ENCODE data around the gene MPIG6B.

Gene MPIG6B

GRCh38 chr6:31722173-31722572, 1.0 kb upstream of the MPIG6B start:
- no peak for DNase-seq

DNA sequence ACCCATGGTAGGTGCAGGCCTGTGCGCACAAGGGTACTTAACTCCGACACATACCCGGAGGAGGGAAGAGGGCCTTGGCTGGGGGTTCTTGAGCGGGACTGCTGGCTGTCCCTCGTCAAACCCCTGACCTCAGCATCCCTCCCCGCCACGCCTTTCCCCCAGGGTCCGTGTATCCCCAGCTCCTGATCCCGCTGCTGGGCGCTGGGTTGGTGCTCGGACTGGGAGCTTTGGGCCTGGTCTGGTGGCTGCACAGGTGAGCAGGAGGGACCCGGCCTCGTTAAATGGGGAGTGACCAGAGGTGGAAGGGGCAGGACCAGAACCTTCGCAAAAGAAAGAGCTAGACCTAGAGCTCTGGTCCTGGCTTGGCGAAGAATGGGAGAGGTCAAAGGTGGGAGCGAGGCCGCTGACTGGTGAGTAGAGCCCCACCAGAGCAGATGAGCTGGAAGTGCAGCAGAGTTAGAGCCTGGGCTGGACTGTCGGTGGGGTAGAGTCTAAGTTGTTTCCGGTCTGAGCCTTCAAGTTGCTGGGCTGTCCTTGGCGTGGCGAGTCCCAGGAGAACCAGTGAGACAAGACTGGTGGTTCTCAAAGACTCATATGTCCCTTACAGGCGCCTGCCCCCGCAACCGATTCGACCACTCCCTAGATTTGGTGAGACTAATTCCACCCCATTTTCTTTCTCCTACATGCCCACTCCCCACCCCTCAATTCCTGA, 963 bp downstream of the MPIG6B start:
- no peak for DNase-seq

DNA sequence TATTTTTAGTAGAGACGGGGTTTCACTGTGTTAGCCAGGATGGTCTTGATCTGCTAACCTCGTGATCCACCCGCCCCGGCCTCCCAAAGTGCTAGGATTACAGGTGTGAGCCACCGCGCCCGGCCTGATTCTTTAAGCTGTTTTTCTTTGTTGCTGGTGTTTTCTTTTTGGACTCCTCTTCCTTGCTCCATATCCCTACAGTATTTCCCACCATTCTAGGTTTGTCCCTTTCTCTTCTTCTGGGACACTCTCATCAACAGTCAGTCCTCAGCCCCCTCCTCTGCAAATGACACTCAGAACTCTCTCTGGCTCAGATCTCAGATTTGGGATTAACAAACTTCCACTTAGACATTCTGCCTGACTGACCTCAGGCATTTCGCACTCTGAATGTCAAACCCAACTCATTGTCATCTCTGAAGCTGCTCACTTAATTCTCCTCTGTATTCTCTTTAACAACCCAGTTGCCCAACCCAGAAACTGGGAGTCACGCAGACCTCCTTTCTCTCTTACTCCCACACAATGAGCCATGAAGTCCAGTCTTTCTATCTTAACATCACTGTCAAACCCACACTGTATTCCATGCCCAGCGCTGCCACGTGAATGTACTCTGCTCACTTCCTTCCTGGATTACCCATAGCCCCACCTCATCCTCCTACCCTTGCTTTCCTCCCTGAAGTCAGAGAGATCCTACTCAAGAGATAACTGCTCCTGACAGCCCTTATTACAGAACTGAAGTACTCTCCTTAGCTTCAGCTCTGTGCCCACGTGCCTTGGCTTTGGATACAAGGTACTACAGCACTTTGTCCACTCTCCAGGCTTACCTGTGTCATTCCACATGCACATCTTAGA, 2.6 kb downstream of the MPIG6B start:
- no peak for DNase-seq

DNA sequence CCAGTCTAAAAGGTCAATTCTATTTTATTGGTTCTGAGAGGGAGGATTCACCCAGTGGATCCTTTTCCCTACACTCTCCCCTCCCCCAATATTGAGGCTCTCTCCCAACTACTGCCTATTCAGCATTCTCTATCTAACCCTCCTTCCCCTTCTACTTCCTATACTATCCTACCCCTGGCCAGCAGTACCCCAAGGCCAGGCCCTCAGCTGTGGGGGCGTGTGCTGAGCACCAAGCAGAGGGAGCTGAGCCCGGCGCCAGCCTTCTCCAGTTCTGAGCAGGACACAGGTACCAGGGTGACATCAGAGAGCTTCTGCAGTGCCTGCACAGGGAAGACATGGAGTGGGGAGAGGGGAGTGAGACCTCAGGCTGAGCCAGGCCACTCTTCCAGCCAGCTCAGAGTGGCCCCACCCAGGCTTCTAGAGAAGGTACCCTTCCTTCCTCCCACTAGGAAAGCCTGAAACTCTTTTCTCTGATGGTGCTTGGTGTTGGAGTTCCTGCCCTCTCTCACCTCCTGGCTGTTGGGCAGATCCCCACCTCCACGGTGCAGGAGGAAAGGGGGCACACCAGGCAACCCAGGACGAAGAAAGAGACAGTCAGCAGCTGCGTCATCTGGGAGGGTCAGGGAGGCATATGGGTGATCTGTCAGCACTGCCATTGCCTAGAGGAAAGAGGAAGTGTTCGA, 4.0 kb downstream of the MPIG6B start:
- no peak for DNase-seq

DNA sequence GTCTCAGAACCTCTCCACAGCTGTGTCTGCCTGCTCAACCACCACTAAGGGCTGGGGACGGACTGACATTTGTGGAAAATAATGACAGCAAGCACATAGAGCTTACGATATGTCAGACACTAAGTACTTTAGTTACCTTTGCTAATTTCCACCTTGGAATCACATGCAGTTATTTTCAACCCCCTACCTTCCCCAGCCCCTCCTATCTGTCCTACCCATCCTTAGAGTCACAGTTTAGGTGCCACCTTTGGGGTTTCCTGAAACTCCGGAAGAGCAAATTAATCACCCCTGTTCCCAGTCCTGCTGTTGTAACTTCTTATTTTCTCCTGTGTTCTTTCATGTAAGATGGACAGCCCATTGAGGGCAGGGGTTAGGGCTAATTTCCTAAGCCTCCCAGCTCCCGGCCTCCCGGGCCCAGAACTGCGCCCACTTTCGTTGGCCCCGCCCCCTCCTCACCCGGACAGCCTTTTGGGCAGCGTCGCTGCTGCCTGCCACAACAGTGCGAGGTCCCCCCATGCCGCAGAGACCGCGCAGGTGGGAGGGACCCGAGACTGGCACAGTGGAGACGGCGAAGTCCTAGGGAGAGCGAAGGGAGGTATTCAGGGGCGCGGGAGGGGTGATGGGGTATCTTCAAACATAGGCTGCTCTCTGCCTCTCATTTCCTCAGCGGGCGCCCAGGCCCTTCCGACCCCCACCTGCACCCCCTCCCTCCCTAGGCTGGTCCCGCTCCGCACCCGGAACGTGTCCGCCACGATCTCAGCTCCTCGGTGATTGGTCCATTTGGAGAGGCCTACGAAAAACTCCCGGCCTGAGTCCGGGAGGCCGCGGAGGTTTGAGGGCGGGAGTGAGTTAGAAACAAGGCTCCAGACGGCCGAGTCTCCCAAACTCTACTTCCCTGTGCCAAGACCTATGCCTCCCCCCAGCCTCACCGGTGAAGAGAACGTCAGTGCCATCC, 4.8 kb downstream of the MPIG6B start:
- DNase-seq: no peak

DNA sequence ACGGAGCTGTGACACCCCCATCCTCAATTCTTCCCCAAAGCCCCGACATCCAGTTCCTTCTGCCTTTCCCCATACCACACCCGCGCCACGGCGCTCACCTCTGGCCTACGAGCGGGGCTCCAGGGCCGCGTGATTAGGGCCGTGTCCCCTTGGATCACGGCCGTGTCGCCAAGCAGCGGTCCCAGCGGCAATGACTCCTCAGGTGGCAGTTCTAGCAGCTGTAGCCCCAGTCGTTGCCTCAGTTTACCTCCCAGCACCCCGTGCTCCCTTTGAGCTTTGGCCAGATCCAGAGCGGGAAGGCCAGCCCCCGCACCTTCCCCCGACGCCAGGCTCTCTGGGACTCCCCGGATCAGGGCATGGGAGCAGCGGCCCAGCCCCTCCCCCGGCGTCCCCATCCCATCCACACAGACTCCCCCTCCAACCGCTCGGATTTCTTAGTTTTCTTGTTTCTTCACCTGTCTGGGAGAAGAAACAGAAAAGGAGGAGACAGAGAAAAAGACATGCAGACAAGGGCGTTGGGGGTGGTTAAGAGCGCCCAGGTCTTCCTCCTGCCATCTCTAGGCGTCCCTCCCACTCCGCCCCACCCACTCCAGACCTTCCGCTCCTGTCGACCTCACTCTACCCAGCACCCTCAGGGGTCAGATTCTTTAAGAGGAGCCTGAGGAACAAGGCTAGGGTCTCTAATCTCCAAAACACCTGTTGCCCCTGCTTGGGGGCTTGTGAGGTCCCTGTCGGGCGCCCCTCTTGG, 5.8 kb downstream of the MPIG6B start, which contains the start of gene DDAH2:
Gene DDAH2, minus strand, starts transcription at position 533 of the 748 bp plus-strand sequence. Its CDS starts 138 bp downstream, at position 395.
- no peak for DNase-seq

- DNase-seq: peak; percentile 57 to 66 (median 62)
Observed at GRCh38 chr6:31729515-31729978, 6.4 kb downstream of the MPIG6B start.

DNA sequence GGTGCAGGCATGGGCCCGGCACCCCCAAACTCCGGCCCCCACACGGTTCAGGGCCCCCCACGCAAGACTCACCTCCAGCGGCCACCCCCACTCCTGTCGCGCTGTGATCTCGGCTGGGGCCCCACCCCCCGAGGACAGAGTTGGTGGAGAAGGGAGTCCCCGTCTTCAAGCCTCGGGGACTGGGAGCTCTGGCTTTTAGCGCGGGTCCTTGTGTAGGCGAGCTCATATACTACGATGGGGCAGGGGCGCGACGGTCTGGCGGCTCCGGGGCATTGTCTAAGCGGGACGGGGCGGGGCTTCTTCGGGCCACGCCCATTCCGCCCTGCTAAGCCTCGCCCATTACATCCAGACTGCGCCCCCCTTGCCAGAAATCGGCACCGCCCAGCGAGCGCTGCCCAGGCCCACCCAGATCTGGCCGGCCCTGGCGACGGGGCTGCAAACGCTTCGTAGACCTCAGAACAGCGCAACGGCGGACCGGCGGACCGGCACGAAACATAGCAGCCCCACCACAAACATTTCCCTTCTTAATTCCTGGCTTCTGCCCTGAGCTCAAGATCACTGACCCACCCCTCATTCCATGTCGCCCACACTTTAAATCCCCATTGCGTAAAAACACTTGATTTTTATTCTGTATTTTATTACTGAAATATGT, 6.9 kb downstream of the MPIG6B start:
- peak; percentile 28 to 56 (median 34) for DNase-seq

- DNase-seq: no peak
Observed at GRCh38 chr6:31730631-31731086, 7.5 kb downstream of the MPIG6B start.

GRCh38 chr6:31732029-31732428, 8.9 kb downstream of the MPIG6B start:
- no peak for DNase-seq

DNA sequence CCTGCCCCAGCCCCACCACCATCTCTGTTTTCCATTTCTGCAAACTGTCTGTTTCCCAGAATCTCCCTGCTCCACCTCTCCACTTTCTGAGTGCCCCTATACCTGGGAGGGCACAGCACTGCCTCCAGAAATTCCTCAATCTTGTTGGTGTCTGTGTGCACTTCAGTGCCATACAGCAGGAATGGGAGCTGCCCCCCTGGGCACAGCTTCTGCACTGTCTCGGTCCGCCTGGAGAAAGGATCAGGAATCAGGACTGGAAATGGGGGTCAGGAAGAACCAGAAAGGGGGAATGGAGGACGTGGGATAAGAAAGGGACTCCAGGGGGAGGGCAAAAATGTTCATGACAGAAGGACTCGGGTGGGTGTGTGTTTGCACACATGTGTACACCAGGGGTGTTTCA, 10.6 kb downstream of the MPIG6B start:
- DNase-seq: no peak

DNA sequence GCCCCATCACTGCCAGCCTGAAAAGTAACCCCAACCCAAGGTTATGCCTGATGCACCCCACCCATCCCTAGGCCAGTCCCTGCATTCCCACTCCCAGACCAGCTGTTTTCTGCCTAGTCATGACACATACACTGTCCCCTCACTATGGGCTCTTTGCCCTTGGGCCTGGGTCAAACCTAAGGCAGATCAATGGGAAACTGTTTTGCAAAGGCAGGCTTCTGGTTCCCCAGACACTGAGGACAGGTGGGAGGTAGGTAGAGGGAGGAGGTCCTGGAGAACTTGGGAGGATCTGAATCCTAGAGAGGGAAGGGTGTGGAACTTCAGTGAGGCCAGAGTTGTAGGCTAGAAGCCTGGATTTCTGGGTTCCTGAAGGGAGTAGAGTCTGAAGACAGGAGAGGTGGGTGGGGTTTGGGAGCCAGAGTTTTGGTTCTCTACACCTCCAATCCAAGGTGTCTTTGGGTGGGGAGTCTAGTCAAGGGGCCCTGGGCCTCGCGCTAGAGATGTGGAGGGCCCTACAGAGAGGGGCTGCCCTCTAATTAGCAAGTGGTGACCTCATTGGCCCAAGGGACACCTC, 11.2 kb downstream of the MPIG6B start:
- no peak for DNase-seq

GRCh38 chr6:31734821-31735406, 11.7 kb downstream of the MPIG6B start:
- DNase-seq: peak in 3 of 4 experiments; percentile 21 to 35 (median 21)

DNA sequence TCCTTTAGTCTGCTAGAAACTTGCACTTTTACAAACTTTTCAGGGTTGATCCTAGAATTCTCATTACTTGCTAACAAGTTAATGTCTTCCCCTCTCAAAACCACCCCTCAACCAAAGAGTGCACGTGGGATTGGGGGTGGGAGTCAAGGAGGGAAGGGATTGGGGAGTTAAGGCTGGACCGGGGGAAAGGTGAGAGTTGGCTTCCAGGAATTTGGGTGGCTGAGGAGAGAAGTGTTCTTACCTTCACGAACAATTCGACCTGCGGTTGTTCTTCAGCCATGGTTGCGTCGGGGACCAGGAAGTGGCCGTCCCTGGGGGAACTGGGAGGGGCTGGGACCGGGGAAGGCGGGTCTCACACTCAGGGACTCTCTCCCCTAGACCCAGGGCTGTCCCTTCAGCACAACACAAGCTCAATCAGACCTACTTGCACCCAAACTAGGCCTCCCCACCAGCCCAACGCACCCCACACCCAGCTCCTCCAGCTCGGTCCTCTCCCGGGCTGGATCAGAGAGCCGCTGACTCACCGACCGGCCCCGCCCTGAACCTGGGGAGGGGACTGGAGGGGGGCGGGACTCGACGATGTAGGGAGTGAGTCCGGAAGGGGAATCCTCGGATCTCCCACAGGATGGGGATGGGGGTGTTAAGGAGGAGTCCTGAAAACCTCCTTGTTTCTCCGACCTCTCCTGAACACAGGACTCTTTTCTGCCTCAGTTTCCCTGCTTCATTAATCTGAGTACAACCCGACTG, 13.0 kb downstream of the MPIG6B start, which contains the start of gene CLIC1:
Gene CLIC1, minus strand, starts transcription at position 510 of the 747 bp plus-strand sequence. Its CDS starts 230 bp downstream, at position 280.
- peak; percentile 43 to 58 (median 49) for DNase-seq

DNA sequence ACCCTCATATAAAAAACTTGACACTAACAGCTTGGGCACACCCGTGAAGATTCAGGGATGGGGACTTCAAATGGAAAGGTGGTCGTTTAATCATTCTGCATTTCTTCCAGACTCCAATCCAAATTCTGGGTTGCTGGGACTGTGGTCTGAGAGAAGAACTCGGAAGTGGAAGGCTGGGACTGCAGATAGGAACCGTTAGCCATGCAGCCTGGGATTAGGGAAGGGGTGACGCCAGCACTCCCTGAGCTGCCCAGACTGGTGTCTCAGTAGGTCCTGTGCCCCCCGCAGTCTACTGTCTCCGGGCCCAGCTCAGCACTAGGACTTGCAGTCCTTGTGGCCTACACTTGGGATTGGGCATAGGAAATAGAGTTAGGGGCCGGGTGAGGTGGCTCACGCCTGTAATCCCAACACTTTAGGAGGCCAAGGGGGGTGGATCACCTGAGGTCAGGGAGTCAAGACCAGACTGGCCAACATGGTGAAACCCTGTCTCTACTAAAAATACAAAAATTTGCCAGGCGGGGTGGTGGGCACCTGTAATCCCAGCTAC, 13.7 kb downstream of the MPIG6B start:
- no peak for DNase-seq

GRCh38 chr6:31737315-31737990, 14.3 kb downstream of the MPIG6B start:
- DNase-seq: no peak

GRCh38 chr6:31737991-31738979, 15.1 kb downstream of the MPIG6B start:
- peak in 2 of 4 experiments; percentile 30 to 31 for DNase-seq
